Vagina (tissue), 2 donors: ENCODE data around the gene NFATC2. TPM values are rescaled to one million over a fixed set of nuclear protein-coding genes. Genes with fewer than 3 reads are reported as not detected.

ENCODE experiments used
- DNase-seq, 2 donors: peaks; one replicate each; pipeline ENCODE4 v3.0.0-alpha.2; 2017; ENCODE audit errors: extremely low spot score in 2 of 2
- H3K27ac ChIP-seq: fragments of 200-600 bp; sonication (generic); one replicate; pipeline ENCODE4 v1.5.1; 2019
- H3K27me3 ChIP-seq: fragments of 200-600 bp; sonication (generic); one replicate; pipeline ENCODE4 v1.5.1; 2019
- H3K36me3 ChIP-seq, 2 donors: fragments of 200-600 bp; sonication (generic); one replicate each; pipeline ENCODE4 v1.5.1; 2017 to 2019
- H3K4me1 ChIP-seq: fragments of 200-600 bp; sonication (generic); one replicate; pipeline ENCODE4 v1.5.1; 2019
- H3K4me3 ChIP-seq, 2 donors: fragments of 200-600 bp; sonication (generic); 1 replicate in 1 of 2; 2 replicates in 1 of 2; pipeline ENCODE4 v1.5.1; 2016 to 2019
- H3K9me3 ChIP-seq: fragments of 200-600 bp; sonication (generic); one replicate; pipeline ENCODE4 v1.5.1; 2019
- POLR2A ChIP-seq, 2 donors: fragments of 450-650 bp; IDR thresholded peaks; one replicate each; pipeline ENCODE4 v1.6.1; 2017; ENCODE audit warnings: antibody characterized with exemption in 2 of 2, mild to moderate bottlenecking in 2 of 2, moderate library complexity in 2 of 2
- POLR2AphosphoS5 ChIP-seq, 2 donors: sonication (generic); formaldehyde crosslinking; IDR thresholded peaks; one replicate each; pipeline ENCODE4 v1.9.0; 2017; ENCODE audit warnings: antibody characterized with exemption in 2 of 2, mild to moderate bottlenecking in 2 of 2, low read depth in 1 of 2; ENCODE audit not compliant: insufficient read depth in 1 of 2
- intact Hi-C: fragments of 100-400 bp; cut with DNase I; formaldehyde crosslinking; loops from one replicate; pipeline ENCODE4 v1.15.1; 2023
- total RNA-seq: library from RNA; depleted of rRNA; stranded (reverse); fragments of >200 nt; gene quantifications from one replicate; pipeline ENCODE4 v1.2.3, GENCODE V29; 2016
- TF ChIP-seq, protein P1 (sequence below), 3 experiments: fragments of 450-650 bp in 2 of 3; fragments of 200-600 bp in 1 of 3; sonication (generic) in 1 of 3; IDR thresholded peaks; one replicate each; pipeline ENCODE4 v1.5.1; 2017 to 2019; ENCODE audit warnings: antibody characterized with exemption in 3 of 3, mild to moderate bottlenecking in 2 of 3, moderate library complexity in 2 of 3

Gene NFATC2
- total RNA-seq, 1 donor from 2014 or later: 7.4 TPM

DNA sequence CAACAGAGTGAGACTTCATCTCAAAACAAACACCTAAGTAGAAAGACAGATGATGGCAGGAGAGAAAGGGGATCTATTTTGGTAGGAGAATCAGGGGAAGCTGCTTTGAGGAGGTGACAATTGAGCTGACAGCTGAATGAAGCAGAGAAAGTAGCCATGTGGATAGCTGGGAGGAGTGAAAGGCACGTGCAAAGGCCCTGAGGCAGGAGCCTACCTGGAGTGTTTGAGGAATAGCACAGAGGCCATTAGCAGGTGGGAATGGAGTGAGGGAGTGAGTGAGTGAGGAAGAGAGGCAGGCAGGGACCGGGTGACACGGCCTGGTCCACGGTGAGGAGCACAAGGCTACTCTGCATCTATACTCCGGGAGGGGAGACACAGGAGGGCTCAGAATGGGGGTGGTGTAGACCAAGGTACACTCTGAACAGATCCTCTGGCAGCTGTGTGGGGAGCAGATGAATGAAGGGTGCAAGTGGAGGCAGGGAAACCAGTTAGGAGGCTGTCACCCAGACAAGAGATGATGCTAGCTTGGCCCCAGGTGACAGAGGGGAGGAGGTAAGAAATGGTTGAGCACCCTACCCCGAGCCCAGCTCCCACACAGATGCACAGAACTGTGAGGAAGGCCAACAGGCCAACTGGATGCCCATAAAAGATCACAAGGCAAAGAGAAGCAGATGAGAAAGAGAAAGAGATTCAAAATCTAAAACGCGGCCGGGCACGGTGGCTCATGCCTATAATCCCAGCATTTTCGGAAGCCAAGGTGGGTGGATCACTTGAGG, 43.6 kb downstream of the NFATC2 start:
- Histone ChIP-seq H3K9me3 (no peaks in the 10 kb centered on the region), H3K27me3 (no peaks in the 10 kb centered on the region), H3K36me3 (no peaks in the 10 kb centered on the region), H3K4me1 (peaks cover 23% of the 10 kb centered on the region), H3K4me3 (no peak overlapping the region), H3K27ac (no peak overlapping the region)
- TF ChIP-seq, protein P1, sequence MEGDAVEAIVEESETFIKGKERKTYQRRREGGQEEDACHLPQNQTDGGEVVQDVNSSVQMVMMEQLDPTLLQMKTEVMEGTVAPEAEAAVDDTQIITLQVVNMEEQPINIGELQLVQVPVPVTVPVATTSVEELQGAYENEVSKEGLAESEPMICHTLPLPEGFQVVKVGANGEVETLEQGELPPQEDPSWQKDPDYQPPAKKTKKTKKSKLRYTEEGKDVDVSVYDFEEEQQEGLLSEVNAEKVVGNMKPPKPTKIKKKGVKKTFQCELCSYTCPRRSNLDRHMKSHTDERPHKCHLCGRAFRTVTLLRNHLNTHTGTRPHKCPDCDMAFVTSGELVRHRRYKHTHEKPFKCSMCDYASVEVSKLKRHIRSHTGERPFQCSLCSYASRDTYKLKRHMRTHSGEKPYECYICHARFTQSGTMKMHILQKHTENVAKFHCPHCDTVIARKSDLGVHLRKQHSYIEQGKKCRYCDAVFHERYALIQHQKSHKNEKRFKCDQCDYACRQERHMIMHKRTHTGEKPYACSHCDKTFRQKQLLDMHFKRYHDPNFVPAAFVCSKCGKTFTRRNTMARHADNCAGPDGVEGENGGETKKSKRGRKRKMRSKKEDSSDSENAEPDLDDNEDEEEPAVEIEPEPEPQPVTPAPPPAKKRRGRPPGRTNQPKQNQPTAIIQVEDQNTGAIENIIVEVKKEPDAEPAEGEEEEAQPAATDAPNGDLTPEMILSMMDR (IDR thresholded peaks at IDR 0.05): no peak
- TF ChIP-seq POLR2A (IDR thresholded peaks at IDR 0.05): no peak
- no peak for TF ChIP-seq POLR2AphosphoS5 (IDR thresholded peaks at IDR 0.05; ENCODE audit: insufficient read depth in 1 of 2, low read depth in 1 of 2)
- no peak for DNase-seq
- intact Hi-C loops: no loop called here

DNA sequence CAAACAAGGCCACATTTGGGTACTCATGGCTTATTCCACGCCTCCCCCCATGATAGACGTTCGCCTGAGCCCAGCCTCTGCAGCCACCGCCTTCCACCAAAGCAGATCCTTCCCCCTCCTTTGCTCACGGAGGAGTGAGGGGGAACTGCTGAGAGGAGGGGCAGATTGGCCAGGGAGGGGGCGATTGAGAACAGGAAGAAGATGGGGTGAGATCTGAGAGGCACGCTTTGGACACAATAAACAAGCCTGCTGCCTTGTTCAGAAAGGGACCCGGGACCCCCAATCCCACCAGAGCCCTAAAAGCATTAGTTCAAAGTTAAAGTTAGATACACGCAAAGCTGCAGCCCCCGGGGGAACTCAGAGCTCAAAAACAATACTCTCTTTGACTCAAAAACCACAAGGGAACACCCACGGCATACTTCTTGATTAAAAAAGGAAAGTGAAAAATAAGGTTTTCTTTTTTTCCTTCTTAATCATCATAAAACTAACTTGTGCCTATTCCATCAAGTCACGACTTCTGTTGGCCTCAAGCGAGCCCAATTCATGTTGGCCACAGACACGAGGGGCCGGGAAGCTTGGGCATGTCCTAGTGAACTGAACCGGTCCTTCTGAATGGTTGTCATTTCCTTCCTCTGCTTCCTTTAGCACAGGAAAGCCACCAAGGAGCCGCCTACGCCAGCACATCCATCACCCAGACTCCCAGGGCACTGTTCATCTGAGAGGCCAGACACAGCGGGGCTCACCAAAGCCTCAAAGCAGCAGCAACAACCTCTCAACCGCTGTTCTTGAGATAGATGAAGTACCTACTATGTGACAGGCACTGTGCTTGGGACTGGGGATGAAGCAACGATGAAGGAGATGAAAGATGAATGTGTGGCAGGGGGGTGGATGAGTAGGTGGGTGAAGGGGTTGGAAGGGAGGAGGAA, 44.7 kb downstream of the NFATC2 start:
- H3K4me1 ChIP-seq: peaks cover 34% of the 10 kb centered on the region
- TF ChIP-seq POLR2A (IDR thresholded peaks at IDR 0.05): no peak
- TF ChIP-seq POLR2AphosphoS5 (IDR thresholded peaks at IDR 0.05; ENCODE audit: insufficient read depth in 1 of 2, low read depth in 1 of 2): no peak
- TF ChIP-seq, protein P1 (IDR thresholded peaks at IDR 0.05): no peak
- H3K27ac ChIP-seq: no peak overlapping the region
- no peaks in the 10 kb centered on the region for H3K9me3 ChIP-seq
- DNase-seq: no peak
- intact Hi-C loops: no loop called here
- H3K4me3 ChIP-seq: no peak overlapping the region
- H3K36me3 ChIP-seq: no peaks in the 10 kb centered on the region
- H3K27me3 ChIP-seq: no peaks in the 10 kb centered on the region

DNA sequence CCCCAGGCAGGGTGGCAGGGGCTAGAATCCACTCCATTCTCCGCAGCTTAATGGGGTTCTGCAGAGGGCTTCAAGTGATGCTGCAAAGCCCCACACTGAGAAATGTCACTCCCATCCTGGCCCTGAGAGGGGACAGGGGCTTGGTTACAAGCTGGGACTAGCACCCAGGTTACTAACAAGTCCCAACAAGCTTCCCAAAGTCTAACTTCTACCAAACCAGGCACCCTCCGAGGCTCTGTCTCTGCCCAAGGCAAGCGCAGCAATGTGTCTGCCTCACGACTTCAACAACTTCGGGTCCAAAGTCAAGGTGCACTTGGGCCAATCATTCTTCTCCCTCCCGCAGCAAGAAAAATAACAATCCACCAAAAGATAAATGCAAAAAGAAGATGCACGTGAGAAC, 45.6 kb downstream of the NFATC2 start:
- H3K27ac ChIP-seq: no peak overlapping the region
- no peak for DNase-seq
- peaks cover 43% of the 10 kb centered on the region for H3K4me1 ChIP-seq
- H3K36me3 ChIP-seq: no peaks in the 10 kb centered on the region
- TF ChIP-seq, protein P1 (IDR thresholded peaks at IDR 0.05): no peak
- TF ChIP-seq POLR2AphosphoS5 (IDR thresholded peaks at IDR 0.05; ENCODE audit: insufficient read depth in 1 of 2, low read depth in 1 of 2): no peak
- no peak for TF ChIP-seq POLR2A (IDR thresholded peaks at IDR 0.05)
- no peaks in the 10 kb centered on the region for H3K27me3 ChIP-seq
- H3K9me3 ChIP-seq: no peaks in the 10 kb centered on the region
- intact Hi-C loops: no loop called here
- no peak overlapping the region for H3K4me3 ChIP-seq

DNA sequence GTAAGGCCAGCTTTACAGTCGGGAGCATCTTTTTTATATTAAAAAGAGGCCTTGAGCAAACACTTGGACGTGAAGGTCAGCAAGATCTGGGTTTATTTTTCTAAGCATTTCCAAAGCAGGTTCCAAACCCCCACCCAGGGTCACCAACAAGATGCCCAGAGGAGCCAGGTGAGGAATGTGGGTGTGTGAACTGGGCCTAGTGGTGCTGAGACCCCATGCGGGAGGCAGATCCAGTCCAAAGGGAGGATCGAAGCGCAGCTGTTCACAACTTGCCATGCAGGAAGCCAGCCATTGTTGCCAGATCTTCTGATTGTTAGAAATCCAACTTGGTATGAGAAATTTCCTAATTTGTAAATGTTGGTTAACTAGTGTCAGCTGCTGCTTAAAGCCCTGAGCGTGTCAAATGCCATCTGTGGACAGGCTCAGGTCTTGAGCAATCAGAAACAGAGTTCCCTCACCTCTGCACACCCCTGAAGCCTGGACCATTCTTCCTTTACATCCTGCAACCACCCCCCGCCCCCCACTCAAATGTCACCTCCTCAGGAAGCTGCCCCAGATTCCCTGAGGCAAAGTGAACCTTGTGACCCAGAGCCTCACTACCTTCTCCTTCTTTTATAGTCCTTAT, 46.5 kb downstream of the NFATC2 start:
- Histone ChIP-seq H3K4me1 (peaks cover 45% of the 10 kb centered on the region), H3K4me3 (no peak overlapping the region), H3K27ac (no peak overlapping the region), H3K27me3 (no peaks in the 10 kb centered on the region), H3K9me3 (no peaks in the 10 kb centered on the region), H3K36me3 (no peaks in the 10 kb centered on the region)
- intact Hi-C loops: no loop called here
- TF ChIP-seq POLR2AphosphoS5 (IDR thresholded peaks at IDR 0.05; ENCODE audit: insufficient read depth in 1 of 2, low read depth in 1 of 2): no peak
- no peak for TF ChIP-seq POLR2A (IDR thresholded peaks at IDR 0.05)
- TF ChIP-seq, protein P1 (IDR thresholded peaks at IDR 0.05): no peak
- DNase-seq: no peak
